B cell (primary cell): ENCODE measurements around the gene PLTP.

Experiments
- CTCF ChIP-seq: fragments of 200-600 bp; IDR thresholded peaks from one replicate; pipeline ENCODE4 v1.8.0; 2022; ENCODE audit warnings: antibody characterized with exemption, mild to moderate bottlenecking
- EZH2 ChIP-seq: IDR thresholded peaks from 2 replicates; pipeline ENCODE4 v1.6.1; 2012; ENCODE audit warnings: borderline replicate concordance, low read depth, mild to moderate bottlenecking, moderate library complexity, low read length; ENCODE audit not compliant: insufficient read depth, poor library complexity, severe bottlenecking

- TF ChIP-seq CTCF (no peak), EZH2 (no peak)
These were observed 48.1 kb upstream of the PLTP start for GRCh38 chr20:45959956-45960630.
